ENCODE results near the gene SCARF2.

Gene SCARF2

GRCh38 chr22:20400606-20401375 lies 36.8 kb downstream of the SCARF2 start:
- Histone ChIP-seq H3K27ac (ENCODE audit: low read length) (no peak overlapping the region), H3K4me3 (ENCODE audit: low read length) (no peak overlapping the region), H3K36me3 (ENCODE audit: control insufficient read depth, insufficient read depth, low read length) (peaks cover 30% of the 10 kb centered on the region), H3K9me3 (ENCODE audit: control insufficient read depth, insufficient read depth, low read length) (no peaks in the 10 kb centered on the region), H3K27me3 (ENCODE audit: control insufficient read depth, insufficient read depth, low read length) (no peaks in the 10 kb centered on the region), H3K4me1 (ENCODE audit: control insufficient read depth, insufficient read depth, low read length) (no peaks in the 10 kb centered on the region)
- WGBS (ENCODE audit: insufficient coverage, insufficient read length) = no CpG with 5 or more reads among the region's 15 CpGs
- DNase-seq (ENCODE audit: low read depth, low spot score) = no peak

DNA sequence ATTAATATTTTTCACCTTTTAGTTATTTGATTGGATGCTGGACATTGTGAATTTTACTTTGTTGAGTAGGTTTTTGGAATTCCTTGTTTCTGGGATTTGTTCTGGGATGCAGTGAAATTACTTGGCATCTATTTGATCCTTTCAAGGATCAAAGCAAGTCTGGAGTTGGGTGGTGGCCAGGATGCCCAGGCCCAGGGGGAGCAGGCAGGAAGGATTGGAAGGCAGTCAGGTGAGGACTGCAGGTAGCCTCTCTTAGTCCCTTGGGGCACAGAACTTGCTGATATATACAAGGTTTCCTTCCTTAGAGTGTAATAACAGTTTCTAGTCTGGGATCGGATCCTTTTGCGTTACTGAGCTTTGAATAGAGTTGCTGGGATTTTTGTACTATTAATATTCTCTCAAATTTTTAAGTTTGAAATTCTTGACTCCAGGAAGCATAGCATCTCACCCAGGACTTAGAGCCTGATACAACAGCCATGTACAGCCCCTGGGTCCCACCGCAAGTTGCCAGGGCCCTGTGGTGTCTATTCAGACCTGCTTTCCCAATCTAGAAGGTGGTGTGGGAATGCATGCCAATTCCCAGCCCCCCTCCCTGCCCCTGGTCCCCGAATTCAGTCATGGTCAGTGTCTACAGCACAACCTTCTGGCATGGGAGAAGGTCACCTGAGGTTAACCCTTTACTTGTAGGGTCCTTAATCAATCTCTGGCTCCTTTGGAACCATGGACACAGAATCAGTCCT lies 37.6 kb downstream of the SCARF2 start:
- no peaks in the 10 kb centered on the region for H3K4me1 ChIP-seq (ENCODE audit: control insufficient read depth, insufficient read depth, low read length)
- no CpG with 5 or more reads among the region's 4 CpGs for WGBS (ENCODE audit: insufficient coverage, insufficient read length)

DNA sequence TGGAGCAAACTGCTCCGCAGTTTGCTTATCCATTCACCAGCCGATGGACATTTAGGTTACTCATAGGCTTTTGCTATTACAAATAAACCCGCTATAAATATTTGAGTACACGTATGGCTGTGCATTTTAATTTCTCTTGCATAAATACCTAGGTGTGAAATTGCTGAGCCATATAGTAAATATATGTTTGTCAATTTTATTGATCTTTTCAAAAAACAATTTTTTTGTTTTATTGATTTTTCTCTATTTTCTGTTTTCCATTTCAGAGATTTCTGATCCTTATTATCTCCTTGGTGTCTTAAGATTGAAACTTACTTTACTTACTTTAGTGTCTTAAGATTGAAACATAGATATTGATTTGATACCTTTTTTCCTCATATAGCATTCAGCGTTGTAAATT lies 39.2 kb downstream of the SCARF2 start:
- Histone ChIP-seq H3K4me3 (ENCODE audit: low read length) (no peak overlapping the region), H3K27ac (ENCODE audit: low read length) (no peak overlapping the region), H3K27me3 (ENCODE audit: control insufficient read depth, insufficient read depth, low read length) (no peaks in the 10 kb centered on the region), H3K4me1 (ENCODE audit: control insufficient read depth, insufficient read depth, low read length) (no peaks in the 10 kb centered on the region; the same call in 1 of the 2 replicates), H3K36me3 (ENCODE audit: control insufficient read depth, insufficient read depth, low read length) (peaks cover 16% of the 10 kb centered on the region), H3K9me3 (ENCODE audit: control insufficient read depth, insufficient read depth, low read length) (no peaks in the 10 kb centered on the region)
- no CpG with 5 or more reads among the region's 5 CpGs for WGBS (ENCODE audit: insufficient coverage, insufficient read length)
- DNase-seq (ENCODE audit: low read depth, low spot score) = no peak

More for the DNA sequence above, 37.6 kb downstream of the SCARF2 start:
- DNase-seq (ENCODE audit: low read depth, low spot score) = no peak
- no peaks in the 10 kb centered on the region for H3K27me3 ChIP-seq (ENCODE audit: control insufficient read depth, insufficient read depth, low read length)
- H3K9me3 ChIP-seq (ENCODE audit: control insufficient read depth, insufficient read depth, low read length) = no peaks in the 10 kb centered on the region
- no peak overlapping the region for H3K4me3 ChIP-seq (ENCODE audit: low read length)
- peaks cover 23% of the 10 kb centered on the region for H3K36me3 ChIP-seq (ENCODE audit: control insufficient read depth, insufficient read depth, low read length)
- H3K27ac ChIP-seq (ENCODE audit: low read length) = no peak overlapping the region

- H3K4me1 ChIP-seq (ENCODE audit: control insufficient read depth, insufficient read depth, low read length) = no peaks in the 10 kb centered on the region; the same call in 1 of the 2 replicates
- no peaks in the 10 kb centered on the region for H3K27me3 ChIP-seq (ENCODE audit: control insufficient read depth, insufficient read depth, low read length)
- no peak for DNase-seq (ENCODE audit: low read depth, low spot score)
- H3K27ac ChIP-seq (ENCODE audit: low read length) = no peak overlapping the region
- no CpG with 5 or more reads among the region's 2 CpGs for WGBS (ENCODE audit: insufficient coverage, insufficient read length)
- H3K9me3 ChIP-seq (ENCODE audit: control insufficient read depth, insufficient read depth, low read length) = no peaks in the 10 kb centered on the region
- H3K36me3 ChIP-seq (ENCODE audit: control insufficient read depth, insufficient read depth, low read length) = peaks cover 13% of the 10 kb centered on the region
- H3K4me3 ChIP-seq (ENCODE audit: low read length) = no peak overlapping the region
Measured at GRCh38 chr22:20397498-20397897, 40.1 kb downstream of the SCARF2 start.

GRCh38 chr22:20396639-20397038 lies 41.0 kb downstream of the SCARF2 start:
- no peaks in the 10 kb centered on the region; the same call in 1 of the 2 replicates for H3K4me1 ChIP-seq (ENCODE audit: control insufficient read depth, insufficient read depth, low read length)
- WGBS (ENCODE audit: insufficient coverage, insufficient read length) = no CpG with 5 or more reads among the region's 1 CpG
- no peaks in the 10 kb centered on the region for H3K27me3 ChIP-seq (ENCODE audit: control insufficient read depth, insufficient read depth, low read length)
- peaks cover 13% of the 10 kb centered on the region for H3K36me3 ChIP-seq (ENCODE audit: control insufficient read depth, insufficient read depth, low read length)
- no peak overlapping the region for H3K27ac ChIP-seq (ENCODE audit: low read length)
- H3K9me3 ChIP-seq (ENCODE audit: control insufficient read depth, insufficient read depth, low read length) = no peaks in the 10 kb centered on the region
- no peak overlapping the region for H3K4me3 ChIP-seq (ENCODE audit: low read length)
- DNase-seq (ENCODE audit: low read depth, low spot score) = no peak

DNA sequence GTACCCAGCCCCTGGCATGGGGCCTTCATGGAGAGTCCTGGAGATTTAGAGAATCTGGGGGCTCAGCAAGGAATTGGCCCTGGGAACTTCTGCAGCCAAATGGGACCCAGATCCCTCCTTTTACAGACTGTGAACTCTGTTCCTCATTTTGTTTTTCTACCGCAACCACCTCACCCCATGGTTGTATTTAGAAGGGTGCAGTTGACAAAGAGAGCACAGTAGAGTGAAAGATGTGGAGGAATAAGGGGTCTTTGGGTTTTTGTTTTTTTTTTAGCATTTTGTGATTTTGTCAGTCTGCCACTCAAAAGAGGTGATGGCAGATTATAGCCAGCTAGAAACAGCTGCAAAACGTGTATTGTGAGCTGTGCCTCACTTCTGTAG lies 41.7 kb downstream of the SCARF2 start:
- Histone ChIP-seq H3K4me1 (ENCODE audit: control insufficient read depth, insufficient read depth, low read length) (no peaks in the 10 kb centered on the region; the same call in 1 of the 2 replicates), H3K9me3 (ENCODE audit: control insufficient read depth, insufficient read depth, low read length) (no peaks in the 10 kb centered on the region), H3K36me3 (ENCODE audit: control insufficient read depth, insufficient read depth, low read length) (peaks cover 6% of the 10 kb centered on the region; the same call in 1 of the 2 replicates), H3K27me3 (ENCODE audit: control insufficient read depth, insufficient read depth, low read length) (no peaks in the 10 kb centered on the region), H3K27ac (ENCODE audit: low read length) (no peak overlapping the region), H3K4me3 (ENCODE audit: low read length) (no peak overlapping the region)
- DNase-seq (ENCODE audit: low read depth, low spot score) = no peak
- WGBS (ENCODE audit: insufficient coverage, insufficient read length) = no CpG with 5 or more reads among the region's 2 CpGs

DNA sequence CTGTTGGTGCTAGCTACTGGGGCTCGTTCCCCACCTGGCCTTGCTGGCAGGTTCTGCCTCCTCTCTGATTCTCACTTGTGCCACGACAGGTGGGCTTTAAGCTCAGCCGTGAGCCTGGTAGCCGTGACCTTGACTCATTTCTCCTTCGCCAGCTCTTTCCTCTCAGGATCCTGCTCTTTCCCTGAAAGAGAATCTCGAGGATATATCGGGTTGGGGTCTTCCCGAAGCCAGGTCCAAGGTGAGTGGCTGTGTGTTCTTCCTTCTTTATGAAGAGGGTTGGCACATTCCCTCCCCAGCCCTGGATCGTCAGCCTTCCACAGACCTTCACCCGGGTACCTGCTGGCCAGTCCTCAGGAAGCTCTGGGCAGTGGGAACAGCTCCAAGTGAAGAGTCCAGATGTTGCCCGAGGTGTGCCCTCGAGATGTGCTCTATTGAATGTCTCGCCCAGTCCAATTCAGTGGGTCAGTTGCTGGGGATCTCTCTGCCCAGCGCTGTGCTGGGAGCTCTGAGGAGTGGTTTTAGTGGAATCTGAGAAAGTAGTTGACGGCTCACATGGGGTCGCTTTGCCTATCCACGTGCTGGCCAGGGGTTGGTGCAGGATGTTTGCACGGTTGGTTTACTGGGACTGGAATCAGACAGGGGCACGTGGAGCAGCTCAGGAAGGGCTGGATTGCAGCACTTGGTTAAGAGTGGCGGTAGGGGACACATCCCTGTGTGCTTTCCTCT lies 42.3 kb downstream of the SCARF2 start:
- WGBS (ENCODE audit: insufficient coverage, insufficient read length) = no CpG with 5 or more reads among the region's 20 CpGs
- no peaks in the 10 kb centered on the region; the same call in 1 of the 2 replicates for H3K4me1 ChIP-seq (ENCODE audit: control insufficient read depth, insufficient read depth, low read length)
- no peak overlapping the region for H3K27ac ChIP-seq (ENCODE audit: low read length)
- no peak for DNase-seq (ENCODE audit: low read depth, low spot score)
- no peaks in the 10 kb centered on the region for H3K9me3 ChIP-seq (ENCODE audit: control insufficient read depth, insufficient read depth, low read length)
- no peaks in the 10 kb centered on the region for H3K27me3 ChIP-seq (ENCODE audit: control insufficient read depth, insufficient read depth, low read length)
- H3K36me3 ChIP-seq (ENCODE audit: control insufficient read depth, insufficient read depth, low read length) = peaks cover 2% of the 10 kb centered on the region; the same call in 1 of the 2 replicates
- H3K4me3 ChIP-seq (ENCODE audit: low read length) = no peak overlapping the region

- Histone ChIP-seq H3K4me3 (ENCODE audit: low read length) (peak within 1 kb of the TSS; percentile 68), H3K9me3 (ENCODE audit: control insufficient read depth, insufficient read depth, low read length) (no peaks in the 10 kb centered on the region), H3K27me3 (ENCODE audit: control insufficient read depth, insufficient read depth, low read length) (no peaks in the 10 kb centered on the region), H3K4me1 (ENCODE audit: control insufficient read depth, insufficient read depth, low read length) (no peaks in the 10 kb centered on the region; the same call in 1 of the 2 replicates), H3K27ac (ENCODE audit: low read length) (no peak within 1 kb of the TSS), H3K36me3 (ENCODE audit: control insufficient read depth, insufficient read depth, low read length) (no peaks in the 10 kb centered on the region)
- peak; percentile 91 for DNase-seq (ENCODE audit: low read depth, low spot score)
- no CpG with 5 or more reads among the region's 71 CpGs for WGBS (ENCODE audit: insufficient coverage, insufficient read length)
Measured at GRCh38 chr22:20393705-20394476, 43.7 kb downstream of the SCARF2 start, which contains the start of gene ZNF74. Gene ZNF74 (plus strand): TSS chr22:20394151. CDS start chr22:20394629, 478 bp downstream.

GRCh38 chr22:20392983-20393704 lies 44.5 kb downstream of the SCARF2 start:
- H3K4me1 ChIP-seq (ENCODE audit: control insufficient read depth, insufficient read depth, low read length) = no peaks in the 10 kb centered on the region; the same call in 1 of the 2 replicates
- H3K4me3 ChIP-seq (ENCODE audit: low read length) = no peak overlapping the region; the same call in 1 of the 2 replicates
- WGBS (ENCODE audit: insufficient coverage, insufficient read length) = no CpG with 5 or more reads among the region's 23 CpGs
- no peak for DNase-seq (ENCODE audit: low read depth, low spot score)
- H3K36me3 ChIP-seq (ENCODE audit: control insufficient read depth, insufficient read depth, low read length) = no peaks in the 10 kb centered on the region
- no peak overlapping the region for H3K27ac ChIP-seq (ENCODE audit: low read length)
- H3K27me3 ChIP-seq (ENCODE audit: control insufficient read depth, insufficient read depth, low read length) = no peaks in the 10 kb centered on the region
- H3K9me3 ChIP-seq (ENCODE audit: control insufficient read depth, insufficient read depth, low read length) = no peaks in the 10 kb centered on the region

Measured in iPS DF 6.9 (cell line).